MM.1S (cell line): ENCODE measurements around the gene DENND1A.

ENCODE experiments used
- EZH2phosphoT487 ChIP-seq: fragments of 300-600 bp; sonication (generic); IDR thresholded peaks from 2 replicates; pipeline ENCODE4 v1.6.1; 2018; ENCODE audit warnings: antibody characterized with exemption, low read length
- TF ChIP-seq, protein P1 (sequence below): fragments of 300-600 bp; sonication (generic); IDR thresholded peaks from 2 replicates; pipeline ENCODE4 v1.5.1; 2016; ENCODE audit warnings: antibody characterized with exemption, low read length, mixed read lengths

DNA sequence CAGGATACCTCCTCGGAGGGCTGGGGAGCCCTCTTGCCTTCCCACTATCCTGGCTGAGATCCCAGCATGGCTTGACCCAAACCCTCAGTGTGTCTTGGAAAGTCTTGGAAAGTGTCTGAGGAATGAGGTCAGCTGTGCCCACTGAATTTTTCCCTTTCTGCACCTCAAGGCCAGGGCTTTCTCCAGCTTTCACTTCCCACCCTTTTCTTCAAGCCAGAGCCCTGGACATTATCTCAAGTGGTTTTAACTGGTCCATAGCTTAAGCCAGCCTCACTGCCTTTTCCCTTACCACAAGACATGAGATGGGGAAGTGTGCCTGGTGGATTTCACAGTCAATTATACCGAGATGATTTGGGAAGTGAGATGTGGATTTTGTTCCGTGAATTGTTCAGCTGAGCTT, 45.9 kb upstream of the DENND1A start:
- TF ChIP-seq, protein P1, sequence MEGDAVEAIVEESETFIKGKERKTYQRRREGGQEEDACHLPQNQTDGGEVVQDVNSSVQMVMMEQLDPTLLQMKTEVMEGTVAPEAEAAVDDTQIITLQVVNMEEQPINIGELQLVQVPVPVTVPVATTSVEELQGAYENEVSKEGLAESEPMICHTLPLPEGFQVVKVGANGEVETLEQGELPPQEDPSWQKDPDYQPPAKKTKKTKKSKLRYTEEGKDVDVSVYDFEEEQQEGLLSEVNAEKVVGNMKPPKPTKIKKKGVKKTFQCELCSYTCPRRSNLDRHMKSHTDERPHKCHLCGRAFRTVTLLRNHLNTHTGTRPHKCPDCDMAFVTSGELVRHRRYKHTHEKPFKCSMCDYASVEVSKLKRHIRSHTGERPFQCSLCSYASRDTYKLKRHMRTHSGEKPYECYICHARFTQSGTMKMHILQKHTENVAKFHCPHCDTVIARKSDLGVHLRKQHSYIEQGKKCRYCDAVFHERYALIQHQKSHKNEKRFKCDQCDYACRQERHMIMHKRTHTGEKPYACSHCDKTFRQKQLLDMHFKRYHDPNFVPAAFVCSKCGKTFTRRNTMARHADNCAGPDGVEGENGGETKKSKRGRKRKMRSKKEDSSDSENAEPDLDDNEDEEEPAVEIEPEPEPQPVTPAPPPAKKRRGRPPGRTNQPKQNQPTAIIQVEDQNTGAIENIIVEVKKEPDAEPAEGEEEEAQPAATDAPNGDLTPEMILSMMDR, result no peak
- no peak for TF ChIP-seq EZH2phosphoT487
